Tibial nerve (tissue), 4 donors: ENCODE measurements around the gene NOTCH4. TPM values are rescaled to one million over a fixed set of nuclear protein-coding genes. Genes with fewer than 3 reads are reported as not detected.

Source experiments
- DNase-seq, 2 donors: peaks; one replicate each; pipeline ENCODE4 v3.0.0-alpha.2; 2019; ENCODE audit warnings: low spot score in 2 of 2
- H3K27ac ChIP-seq, 4 donors: fragments of 200-600 bp; sonication (generic) in 3 of 4; one replicate each; pipeline ENCODE4 v1.5.1; 2017 to 2019; ENCODE audit warnings: mild to moderate bottlenecking in 1 of 4
- H3K27me3 ChIP-seq, 2 donors: fragments of 200-600 bp; sonication (generic) in 1 of 2; one replicate each; pipeline versions ENCODE4 v1.5.1 to v1.6.0; 2017 to 2019
- H3K36me3 ChIP-seq, 3 donors: fragments of 200-600 bp; sonication (generic); one replicate each; pipeline ENCODE4 v1.5.1; 2018 to 2019
- H3K4me1 ChIP-seq, 4 donors: fragments of 200-600 bp; sonication (generic) in 3 of 4; one replicate each; pipeline ENCODE4 v1.5.1; 2017 to 2019
- H3K4me3 ChIP-seq, 4 donors: fragments of 200-600 bp; sonication (generic) in 3 of 4; one replicate each; pipeline ENCODE4 v1.5.1; 2017 to 2019; ENCODE audit warnings: mild to moderate bottlenecking in 1 of 4, moderate library complexity in 1 of 4
- H3K9me3 ChIP-seq, 4 donors: fragments of 200-600 bp; sonication (generic) in 3 of 4; one replicate each; pipeline ENCODE4 v1.5.1; 2017 to 2019
- CTCF ChIP-seq, 5 experiments: fragments of 200-600 bp in 3 of 5; fragments of 450-650 bp in 2 of 5; sonication (generic) in 3 of 5; IDR thresholded peaks; one replicate each; pipeline ENCODE4 v1.5.1; 2016 to 2019; ENCODE audit warnings: antibody characterized with exemption in 5 of 5, mild to moderate bottlenecking in 3 of 5, moderate library complexity in 2 of 5
- EP300 ChIP-seq, 2 donors: sonication (generic); formaldehyde crosslinking; IDR thresholded peaks; one replicate each; pipeline ENCODE4 v1.6.1; 2017; ENCODE audit warnings: antibody characterized with exemption in 2 of 2, mild to moderate bottlenecking in 1 of 2
- POLR2A ChIP-seq, 2 donors: fragments of 450-650 bp; IDR thresholded peaks; one replicate each; pipeline ENCODE4 v1.6.1; 2017; ENCODE audit warnings: antibody characterized with exemption in 2 of 2, mild to moderate bottlenecking in 2 of 2, moderate library complexity in 2 of 2
- WGBS, 2 donors: methylation state at CpG; one replicate each; pipeline ENCODE4 v1.1.5; 2018; 5-methylcytosine and 5-hydroxymethylcytosine counted together
- total RNA-seq, 4 donors: library from RNA; depleted of rRNA; stranded (reverse); fragments of >200 nt; gene quantifications; one replicate each; pipeline ENCODE4 v1.1.0, GENCODE V29; 2016

The NOTCH4 gene
- total RNA-seq, 4 donors from 2014 or later = 22.4 to 50.2 (median 31.9) TPM

- H3K4me3 ChIP-seq = no peak overlapping the region
These were observed 5.7 kb downstream of the NOTCH4 start for GRCh38 chr6:32218167-32218566.

GRCh38 chr6:32216998-32217397 lies 6.9 kb downstream of the NOTCH4 start:
- Histone ChIP-seq H3K4me3 (no peak overlapping the region), H3K4me1 (no peaks in the 10 kb centered on the region), H3K27me3 (no peaks in the 10 kb centered on the region), H3K9me3 (no peaks in the 10 kb centered on the region), H3K27ac (no peak overlapping the region), H3K36me3 (no peaks in the 10 kb centered on the region)
- DNase-seq = no peak
- TF ChIP-seq POLR2A (IDR thresholded peaks at IDR 0.05) (no peak), CTCF (IDR thresholded peaks at IDR 0.05) (no peak), EP300 (IDR thresholded peaks at IDR 0.05) (no peak)
- WGBS, 2 donors = 96% methylated on average over 7 to 10 of the region's 11 CpGs

More at GRCh38 chr6:32218167-32218566, 5.7 kb downstream of the NOTCH4 start:
- Histone ChIP-seq H3K27ac (no peak overlapping the region), H3K36me3 (no peaks in the 10 kb centered on the region), H3K9me3 (no peaks in the 10 kb centered on the region), H3K27me3 (no peaks in the 10 kb centered on the region), H3K4me1 (no peaks in the 10 kb centered on the region)
- DNase-seq = no peak
- TF ChIP-seq POLR2A (IDR thresholded peaks at IDR 0.05) (no peak), EP300 (IDR thresholded peaks at IDR 0.05) (no peak), CTCF (IDR thresholded peaks at IDR 0.05) (no peak)
- WGBS, 2 donors = 74 to 79% methylated on average over 7 of the region's 7 CpGs

- Histone ChIP-seq H3K9me3 (no peaks in the 10 kb centered on the region), H3K27ac (no peak overlapping the region), H3K4me1 (no peaks in the 10 kb centered on the region), H3K27me3 (no peaks in the 10 kb centered on the region), H3K4me3 (no peak overlapping the region), H3K36me3 (no peaks in the 10 kb centered on the region)
- TF ChIP-seq CTCF (IDR thresholded peaks at IDR 0.05) (no peak), POLR2A (IDR thresholded peaks at IDR 0.05) (no peak), EP300 (IDR thresholded peaks at IDR 0.05) (no peak)
- DNase-seq = no peak
- 79 to 87% methylated on average over 10 of the region's 10 CpGs for WGBS, 2 donors
These were observed 7.6 kb downstream of the NOTCH4 start for GRCh38 chr6:32216285-32216684.

GRCh38 chr6:32215617-32216016 lies 8.2 kb downstream of the NOTCH4 start:
- WGBS, 2 donors = 90 to 95% methylated on average over 4 of the region's 4 CpGs

DNA sequence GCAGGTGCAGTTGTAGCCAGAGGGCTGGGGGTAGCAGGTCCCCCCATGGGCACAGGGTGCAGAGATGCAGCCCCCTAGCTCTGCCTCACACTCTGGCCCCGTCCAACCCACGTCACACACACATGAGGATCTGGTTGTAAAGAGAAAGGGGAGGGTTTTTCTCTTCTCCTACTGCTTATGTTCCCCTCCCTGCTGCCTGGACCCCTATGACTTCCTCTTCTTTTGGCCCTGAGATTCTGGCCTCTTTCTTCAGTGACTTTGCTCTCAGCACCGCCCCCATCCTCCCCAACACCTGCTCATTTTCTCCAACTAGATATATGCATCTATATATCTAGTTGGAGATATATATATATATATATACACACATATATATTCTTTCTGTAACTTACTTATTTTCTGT lies 9.7 kb downstream of the NOTCH4 start:
- 74 to 84% methylated on average over 3 of the region's 3 CpGs for WGBS, 2 donors
- H3K4me3 ChIP-seq = no peak overlapping the region
- H3K27me3 ChIP-seq = no peaks in the 10 kb centered on the region
- TF ChIP-seq POLR2A (IDR thresholded peaks at IDR 0.05) = no peak
- TF ChIP-seq EP300 (IDR thresholded peaks at IDR 0.05) = no peak
- no peak for TF ChIP-seq CTCF (IDR thresholded peaks at IDR 0.05)
- H3K9me3 ChIP-seq = no peaks in the 10 kb centered on the region
- no peak overlapping the region for H3K27ac ChIP-seq
- no peaks in the 10 kb centered on the region for H3K36me3 ChIP-seq
- no peak for DNase-seq
- H3K4me1 ChIP-seq = no peaks in the 10 kb centered on the region

More at GRCh38 chr6:32215617-32216016, 8.2 kb downstream of the NOTCH4 start:
- TF ChIP-seq EP300 (IDR thresholded peaks at IDR 0.05) = no peak
- H3K4me3 ChIP-seq = no peak overlapping the region
- no peaks in the 10 kb centered on the region for H3K9me3 ChIP-seq
- H3K27me3 ChIP-seq = no peaks in the 10 kb centered on the region
- DNase-seq = no peak
- H3K27ac ChIP-seq = no peak overlapping the region
- H3K36me3 ChIP-seq = no peaks in the 10 kb centered on the region
- H3K4me1 ChIP-seq = no peaks in the 10 kb centered on the region

GRCh38 chr6:32213649-32214048 lies 10.2 kb downstream of the NOTCH4 start:
- 75 to 90% methylated on average over 6 of the region's 6 CpGs for WGBS, 2 donors
- no peak overlapping the region for H3K4me3 ChIP-seq
- no peaks in the 10 kb centered on the region for H3K4me1 ChIP-seq
- H3K27ac ChIP-seq = no peak overlapping the region
- TF ChIP-seq CTCF (IDR thresholded peaks at IDR 0.05) (no peak), EP300 (IDR thresholded peaks at IDR 0.05) (no peak), POLR2A (IDR thresholded peaks at IDR 0.05) (no peak)
- H3K27me3 ChIP-seq = no peaks in the 10 kb centered on the region
- H3K36me3 ChIP-seq = no peaks in the 10 kb centered on the region
- H3K9me3 ChIP-seq = no peaks in the 10 kb centered on the region
- no peak for DNase-seq
